Thoracic aorta (tissue), 2 donors: ENCODE results near the gene RAC3. TPM values are rescaled to one million over a fixed set of nuclear protein-coding genes. Genes with fewer than 3 reads are reported as not detected.

Experiments used
- ATAC-seq: fragments of 150-250 bp; one replicate; pipeline ENCODE4 v1.8.0; 2017; ENCODE audit warnings: low read depth; ENCODE audit not compliant: insufficient number of reproducible peaks, low FRiP score
- DNase-seq: peaks from one replicate; pipeline ENCODE4 v3.0.0-alpha.2; 2020; ENCODE audit warnings: low spot score
- H3K27ac ChIP-seq, 2 donors: fragments of 200-600 bp; sonication (generic); 1 replicate in 1 of 2; 2 replicates in 1 of 2; pipeline ENCODE4 v1.5.1; 2016; ENCODE audit warnings: mild to moderate bottlenecking in 2 of 2, moderate library complexity in 2 of 2
- H3K27me3 ChIP-seq: fragments of 200-600 bp; sonication (generic); replicated peaks from 2 replicates; pipeline ENCODE4 v1.6.0; 2016; ENCODE audit warnings: mild to moderate bottlenecking; ENCODE audit not compliant: insufficient read depth
- H3K36me3 ChIP-seq: fragments of 200-600 bp; sonication (generic); one replicate; pipeline ENCODE4 v1.5.1; 2016
- H3K4me1 ChIP-seq, 2 donors: fragments of 200-600 bp; sonication (generic); 1 replicate in 1 of 2; 2 replicates in 1 of 2; pipeline versions ENCODE4 v1.5.1 to v1.6.0; 2016; ENCODE audit warnings: low read depth in 2 of 2, mild to moderate bottlenecking in 1 of 2; ENCODE audit not compliant: control insufficient read depth in 1 of 2
- H3K4me3 ChIP-seq: fragments of 200-600 bp; sonication (generic); 2 replicates; pipeline ENCODE4 v1.5.1; 2016; ENCODE audit warnings: mild to moderate bottlenecking
- H3K9me3 ChIP-seq: fragments of 200-600 bp; sonication (generic); 2 replicates; pipeline ENCODE4 v1.5.1; 2016
- CTCF ChIP-seq: fragments of 200-600 bp; sonication (generic); IDR thresholded peaks from one replicate; pipeline ENCODE4 v1.5.1; 2019; ENCODE audit warnings: antibody characterized with exemption
- total RNA-seq, 2 donors: library from RNA; depleted of rRNA; stranded (reverse); fragments of >200 nt; gene quantifications; one replicate each; pipeline versions ENCODE4 v1.1.0 to v1.2.3, GENCODE V29; 2016

RAC3 gene
- total RNA-seq, 2 donors from 2014 or later: 1.8 TPM; not detected in 1

- no peak for TF ChIP-seq CTCF
- Histone ChIP-seq H3K4me1 (peaks cover 31 to 60% of the 10 kb centered on the region in 2 donors), H3K4me3 (no peak overlapping the region), H3K27me3 (no peaks in the 10 kb centered on the region), H3K27ac (no peak overlapping the region), H3K9me3 (no peaks in the 10 kb centered on the region), H3K36me3 (no peaks in the 10 kb centered on the region)
- ATAC-seq: no peak
- no peak for DNase-seq
Observed at GRCh38 chr17:82005701-82006348, 25.7 kb upstream of the RAC3 start.

- no peak for DNase-seq
Observed at GRCh38 chr17:82006468-82007227, 24.8 kb upstream of the RAC3 start.

GRCh38 chr17:82007228-82007494, 24.3 kb upstream of the RAC3 start:
- Histone ChIP-seq H3K9me3 (no peaks in the 10 kb centered on the region), H3K27ac (peak overlapping the region in 1 of 2 donors; percentile 50), H3K27me3 (no peaks in the 10 kb centered on the region), H3K4me1 (peaks cover 31 to 61% of the 10 kb centered on the region in 2 donors), H3K36me3 (no peaks in the 10 kb centered on the region), H3K4me3 (no peak overlapping the region)
- ATAC-seq (no peak), DNase-seq (no peak)
- no peak for TF ChIP-seq CTCF

More at GRCh38 chr17:82006468-82007227, 24.8 kb upstream of the RAC3 start:
- peak overlapping the region; percentile 11 to 50 for H3K27ac ChIP-seq
- no peak for TF ChIP-seq CTCF
- H3K4me1 ChIP-seq: peaks cover 31 to 60% of the 10 kb centered on the region in 2 donors
- H3K9me3 ChIP-seq: no peaks in the 10 kb centered on the region
- no peaks in the 10 kb centered on the region for H3K36me3 ChIP-seq
- peak overlapping the region; percentile 2 for H3K4me3 ChIP-seq
- H3K27me3 ChIP-seq: no peaks in the 10 kb centered on the region
- no peak for ATAC-seq

GRCh38 chr17:82007495-82008257, 23.8 kb upstream of the RAC3 start:
- Histone ChIP-seq H3K36me3 (no peaks in the 10 kb centered on the region), H3K9me3 (no peaks in the 10 kb centered on the region), H3K27me3 (no peaks in the 10 kb centered on the region), H3K4me1 (peaks cover 29 to 62% of the 10 kb centered on the region in 2 donors), H3K27ac (peak overlapping the region in 1 of 2 donors; percentile 50), H3K4me3 (no peak overlapping the region)
- ATAC-seq (no peak), DNase-seq (no peak)
- peak; percentile 22 for TF ChIP-seq CTCF

GRCh38 chr17:82008258-82008940, 23.1 kb upstream of the RAC3 start:
- Histone ChIP-seq H3K4me1 (peaks cover 23 to 62% of the 10 kb centered on the region in 2 donors), H3K27me3 (no peaks in the 10 kb centered on the region), H3K9me3 (no peaks in the 10 kb centered on the region), H3K4me3 (no peak overlapping the region), H3K27ac (no peak overlapping the region), H3K36me3 (no peaks in the 10 kb centered on the region)
- ATAC-seq (no peak), DNase-seq (no peak)
- TF ChIP-seq CTCF: no peak
